Activated CD8-positive, alpha-beta T cell treated with anti-CD3 and anti-CD28 coated beads for 36 hours (primary cell): Measurements from ENCODE around the gene AIF1L. TPM values are rescaled to one million over a fixed set of nuclear protein-coding genes. Genes with fewer than 3 reads are reported as not detected.

Experiments used
- ATAC-seq: fragments of 200-7000 bp; cut with Tn5 transposase; one replicate; pipeline ENCODE4 v1.10.0; 2021; ENCODE audit warnings: mild to moderate bottlenecking, moderate library complexity
- CTCF ChIA-PET: fragments of 350-600 bp; sonication (Branson Sonifier 250); formaldehyde crosslinking; loops from one replicate; lab custom pipeline; 2021; ENCODE audit warnings: antibody characterized with exemption; lab: Charles Lee
- POLR2A ChIA-PET: fragments of 350-600 bp; sonication (Branson Sonifier 250); formaldehyde crosslinking; loops from one replicate; lab custom pipeline; 2021; ENCODE audit warnings: antibody characterized with exemption; lab: Charles Lee
- DNase-seq: peaks from one replicate; pipeline ENCODE4 v3.0.0-alpha.2; 2020
- H3K27ac Mint-ChIP-seq: one replicate; pipeline ENCODE4 v1.8.0; 2021; ENCODE audit warnings: mild to moderate bottlenecking, mixed read lengths
- H3K27me3 Mint-ChIP-seq: one replicate; pipeline ENCODE4 v1.8.0; 2021; ENCODE audit warnings: mixed read lengths
- H3K36me3 Mint-ChIP-seq: one replicate; pipeline ENCODE4 v1.8.0; 2021; ENCODE audit warnings: low read depth, mixed read lengths
- H3K4me1 Mint-ChIP-seq: one replicate; pipeline ENCODE4 v1.8.0; 2021; ENCODE audit warnings: low read depth, mixed read lengths
- H3K4me3 Mint-ChIP-seq: one replicate; pipeline ENCODE4 v1.8.0; 2021; ENCODE audit warnings: mild to moderate bottlenecking, moderate library complexity, mixed read lengths
- H3K9me3 Mint-ChIP-seq: one replicate; pipeline ENCODE4 v1.8.0; 2021; ENCODE audit warnings: mixed read lengths
- intact Hi-C: fragments of 100-400 bp; cut with micrococcal nuclease; formaldehyde crosslinking; loops from one replicate; pipeline ENCODE4 v1.10.0; 2022
- total RNA-seq, 2 experiments: library from RNA; stranded (reverse); gene quantifications; one replicate each; pipeline ENCODE4 v1.2.3, GENCODE V29; 2021
- TF ChIP-seq, protein P1 (sequence below): fragments of 200-600 bp; IDR thresholded peaks from one replicate; pipeline ENCODE4 v1.8.0; 2022; ENCODE audit warnings: antibody characterized with exemption, mild to moderate bottlenecking

AIF1L gene
- total RNA-seq, 2 experiments from 2014 or later = 0.72 to 1.9 TPM

DNA sequence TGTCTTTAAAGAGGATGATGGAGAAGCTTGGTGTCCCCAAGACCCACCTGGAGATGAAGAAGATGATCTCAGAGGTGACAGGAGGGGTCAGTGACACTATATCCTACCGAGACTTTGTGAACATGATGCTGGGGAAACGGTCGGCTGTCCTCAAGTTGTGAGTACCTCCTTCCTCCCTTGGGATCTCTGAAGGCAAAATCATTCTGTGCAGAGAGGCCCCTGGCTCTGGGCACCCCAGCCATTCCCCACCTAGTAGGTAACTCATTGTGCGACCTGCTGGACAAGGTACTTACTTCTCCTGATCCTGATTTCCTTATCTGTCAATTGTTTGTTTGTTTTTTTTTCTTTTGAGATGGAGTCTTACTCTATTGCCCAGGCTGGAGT, 21.4 kb downstream of the AIF1L start:
- ATAC-seq (no peak), DNase-seq (no peak)
- H3K27ac Mint-ChIP-seq = no peak overlapping the region
- H3K4me1 Mint-ChIP-seq = no peaks in the 10 kb centered on the region
- no peaks in the 10 kb centered on the region for H3K36me3 Mint-ChIP-seq
- ChIA-PET POLR2A (no interaction called here), CTCF (interaction anchor here (0.7 kb wide), 1 partner anchor 70 kb away, joined by 4 read pairs; no protein-coding TSS in a partner anchor)
- TF ChIP-seq, protein P1, sequence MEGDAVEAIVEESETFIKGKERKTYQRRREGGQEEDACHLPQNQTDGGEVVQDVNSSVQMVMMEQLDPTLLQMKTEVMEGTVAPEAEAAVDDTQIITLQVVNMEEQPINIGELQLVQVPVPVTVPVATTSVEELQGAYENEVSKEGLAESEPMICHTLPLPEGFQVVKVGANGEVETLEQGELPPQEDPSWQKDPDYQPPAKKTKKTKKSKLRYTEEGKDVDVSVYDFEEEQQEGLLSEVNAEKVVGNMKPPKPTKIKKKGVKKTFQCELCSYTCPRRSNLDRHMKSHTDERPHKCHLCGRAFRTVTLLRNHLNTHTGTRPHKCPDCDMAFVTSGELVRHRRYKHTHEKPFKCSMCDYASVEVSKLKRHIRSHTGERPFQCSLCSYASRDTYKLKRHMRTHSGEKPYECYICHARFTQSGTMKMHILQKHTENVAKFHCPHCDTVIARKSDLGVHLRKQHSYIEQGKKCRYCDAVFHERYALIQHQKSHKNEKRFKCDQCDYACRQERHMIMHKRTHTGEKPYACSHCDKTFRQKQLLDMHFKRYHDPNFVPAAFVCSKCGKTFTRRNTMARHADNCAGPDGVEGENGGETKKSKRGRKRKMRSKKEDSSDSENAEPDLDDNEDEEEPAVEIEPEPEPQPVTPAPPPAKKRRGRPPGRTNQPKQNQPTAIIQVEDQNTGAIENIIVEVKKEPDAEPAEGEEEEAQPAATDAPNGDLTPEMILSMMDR = no peak
- intact Hi-C loops = no loop called here
- H3K4me3 Mint-ChIP-seq = no peak overlapping the region
- H3K27me3 Mint-ChIP-seq = peaks cover 2% of the 10 kb centered on the region
- H3K9me3 Mint-ChIP-seq = no peaks in the 10 kb centered on the region

DNA sequence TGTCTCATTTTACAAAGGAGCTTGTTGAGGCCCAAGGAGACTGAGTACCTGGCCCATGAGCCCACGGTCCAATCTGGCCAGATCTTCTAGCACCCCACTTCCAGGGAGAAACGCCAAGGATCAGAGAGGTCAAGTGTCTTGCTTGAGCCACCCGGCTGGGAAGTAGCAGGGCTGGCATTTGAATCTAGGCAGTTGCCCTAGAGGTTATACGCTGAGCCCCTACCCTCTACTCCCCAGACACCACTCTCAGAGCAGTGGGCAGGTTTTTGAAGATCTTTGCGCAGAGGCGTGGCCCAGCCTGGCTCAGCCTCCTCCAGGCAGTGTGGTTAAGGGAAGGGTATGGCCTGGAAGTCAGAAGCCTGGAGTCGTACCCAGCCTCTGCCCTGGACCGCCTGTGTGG, 23.3 kb downstream of the AIF1L start:
- no peaks in the 10 kb centered on the region for H3K36me3 Mint-ChIP-seq
- no peaks in the 10 kb centered on the region for H3K4me1 Mint-ChIP-seq
- no peaks in the 10 kb centered on the region for H3K9me3 Mint-ChIP-seq
- CTCF ChIA-PET = no interaction called here
- intact Hi-C loops = no loop called here
- POLR2A ChIA-PET = no interaction called here
- DNase-seq = no peak
- H3K27me3 Mint-ChIP-seq = peaks cover 2% of the 10 kb centered on the region
- ATAC-seq = no peak
- no peak overlapping the region for H3K4me3 Mint-ChIP-seq
- TF ChIP-seq, protein P1 = no peak
- H3K27ac Mint-ChIP-seq = no peak overlapping the region

DNA sequence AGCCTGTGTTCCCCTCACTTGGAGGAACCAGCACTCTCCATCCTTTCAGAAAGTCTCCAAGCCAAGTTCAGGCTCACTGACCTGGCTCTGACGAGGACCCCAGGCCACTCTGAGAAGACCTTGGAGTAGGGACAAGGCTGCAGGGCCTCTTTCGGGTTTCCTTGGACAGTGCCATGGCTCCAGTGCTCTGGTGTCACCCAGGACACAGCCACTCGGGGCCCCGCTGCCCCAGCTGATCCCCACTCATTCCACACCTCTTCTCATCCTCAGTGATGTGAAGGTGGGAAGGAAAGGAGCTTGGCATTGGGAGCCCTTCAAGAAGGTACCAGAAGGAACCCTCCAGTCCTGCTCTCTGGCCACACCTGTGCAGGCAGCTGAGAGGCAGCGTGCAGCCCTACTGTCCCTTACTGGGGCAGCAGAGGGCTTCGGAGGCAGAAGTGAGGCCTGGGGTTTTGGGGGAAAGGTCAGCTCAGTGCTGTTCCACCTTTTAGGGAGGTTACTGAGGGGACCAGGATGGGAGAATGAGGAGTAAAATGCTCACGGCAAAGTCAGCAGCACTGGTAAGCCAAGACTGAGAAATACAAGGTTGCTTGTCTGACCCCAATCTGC, 24.4 kb downstream of the AIF1L start:
- peaks cover 2% of the 10 kb centered on the region for H3K36me3 Mint-ChIP-seq
- H3K4me1 Mint-ChIP-seq = no peaks in the 10 kb centered on the region
- no peak overlapping the region for H3K4me3 Mint-ChIP-seq
- intact Hi-C loops = no loop called here
- TF ChIP-seq, protein P1 = no peak
- ChIA-PET CTCF (interaction anchor here (0.6 to 1.5 kb wide), 2 partner anchors 57 to 216 kb away, joined by 3 to 5 read pairs; no protein-coding TSS in a partner anchor), POLR2A (no interaction called here)
- H3K9me3 Mint-ChIP-seq = no peaks in the 10 kb centered on the region
- no peak for ATAC-seq
- no peak overlapping the region for H3K27ac Mint-ChIP-seq
- H3K27me3 Mint-ChIP-seq = peaks cover 2% of the 10 kb centered on the region
- no peak for DNase-seq

DNA sequence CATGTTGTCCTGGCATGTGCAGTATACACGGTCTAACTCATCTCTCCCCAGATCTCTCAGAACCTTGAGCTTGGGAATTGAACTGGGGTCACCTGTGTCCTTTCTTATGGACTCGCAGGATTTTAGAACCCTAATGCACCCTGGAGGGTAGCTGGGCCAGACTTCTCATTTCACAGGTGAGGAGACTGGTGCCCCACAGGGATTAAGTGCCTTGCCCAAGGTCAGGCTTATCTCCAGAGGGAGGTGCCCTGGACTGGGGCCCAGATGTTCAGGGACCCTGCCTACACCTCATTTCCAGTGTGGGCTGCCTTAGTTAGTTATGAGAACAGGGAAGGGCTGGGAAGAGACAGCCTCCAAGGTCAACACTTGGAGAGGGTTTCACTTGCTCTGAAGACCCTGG, 25.0 kb downstream of the AIF1L start:
- Mint-ChIP-seq H3K9me3 (no peaks in the 10 kb centered on the region), H3K27ac (no peak overlapping the region), H3K4me3 (no peak overlapping the region), H3K27me3 (peaks cover 2% of the 10 kb centered on the region), H3K36me3 (peaks cover 2% of the 10 kb centered on the region), H3K4me1 (peaks cover 3% of the 10 kb centered on the region)
- intact Hi-C loops = no loop called here
- DNase-seq (no peak), ATAC-seq (no peak)
- ChIA-PET CTCF (interaction anchor here (0.6 to 1.5 kb wide), 2 partner anchors 57 to 215 kb away, joined by 3 to 5 read pairs; no protein-coding TSS in a partner anchor), POLR2A (no interaction called here)
- TF ChIP-seq, protein P1 = no peak

DNA sequence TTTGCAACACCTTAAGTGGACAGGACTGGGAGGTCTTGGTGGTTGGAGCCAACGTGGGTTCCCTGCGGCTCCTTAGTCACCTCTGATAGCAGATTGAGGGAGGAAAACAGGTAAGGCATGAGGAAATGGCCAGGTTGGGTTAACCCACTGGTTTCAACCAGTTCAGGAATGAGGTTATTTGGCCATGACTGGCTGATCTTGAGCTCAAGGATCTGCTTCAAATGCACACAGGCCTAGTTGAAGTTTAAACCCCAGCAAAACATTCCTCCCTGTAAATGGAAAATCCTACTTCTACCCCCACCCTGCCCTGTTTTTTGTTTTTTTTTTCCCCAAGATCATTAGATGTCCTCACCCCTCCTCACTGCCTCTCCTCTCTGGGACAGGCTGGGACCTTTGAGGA, 25.8 kb downstream of the AIF1L start:
- intact Hi-C loops = no loop called here
- Mint-ChIP-seq H3K4me1 (peaks cover 8% of the 10 kb centered on the region), H3K36me3 (peaks cover 2% of the 10 kb centered on the region), H3K27ac (no peak overlapping the region), H3K4me3 (no peak overlapping the region), H3K27me3 (peaks cover 2% of the 10 kb centered on the region), H3K9me3 (no peaks in the 10 kb centered on the region)
- ChIA-PET POLR2A (interaction anchor here (0.6 to 1.4 kb wide), 2 partner anchors 9 to 17 kb away, joined by 3 to 4 read pairs; no protein-coding TSS in a partner anchor), CTCF (no interaction called here)
- ATAC-seq (no peak), DNase-seq (no peak)
- TF ChIP-seq, protein P1 = no peak
